IPS-18a (cell line): ENCODE results near the gene C19orf67.

Experiments used
- H3K27ac ChIP-seq: one replicate; pipeline ENCODE4 v1.5.1; 2013; ENCODE audit warnings: low read length
- H3K27me3 ChIP-seq: one replicate; pipeline ENCODE4 v1.6.1; 2013; ENCODE audit warnings: mild to moderate bottlenecking, low read length; ENCODE audit not compliant: control insufficient read depth, insufficient read depth
- H3K36me3 ChIP-seq: one replicate; pipeline ENCODE4 v1.6.1; 2013; ENCODE audit warnings: low read depth, low read length; ENCODE audit not compliant: control insufficient read depth
- H3K4me1 ChIP-seq: one replicate; pipeline ENCODE4 v1.6.1; 2013; ENCODE audit warnings: low read depth, low read length; ENCODE audit not compliant: control insufficient read depth
- H3K4me3 ChIP-seq: one replicate; pipeline ENCODE4 v1.5.1; 2013; ENCODE audit warnings: low read length
- H3K9ac ChIP-seq: one replicate; pipeline ENCODE4 v1.6.1; 2013; ENCODE audit warnings: mild to moderate bottlenecking, low read length, moderate library complexity
- H3K9me3 ChIP-seq: one replicate; pipeline ENCODE4 v1.6.1; 2013; ENCODE audit warnings: low read depth, low read length; ENCODE audit not compliant: control insufficient read depth

The C19orf67 gene

DNA sequence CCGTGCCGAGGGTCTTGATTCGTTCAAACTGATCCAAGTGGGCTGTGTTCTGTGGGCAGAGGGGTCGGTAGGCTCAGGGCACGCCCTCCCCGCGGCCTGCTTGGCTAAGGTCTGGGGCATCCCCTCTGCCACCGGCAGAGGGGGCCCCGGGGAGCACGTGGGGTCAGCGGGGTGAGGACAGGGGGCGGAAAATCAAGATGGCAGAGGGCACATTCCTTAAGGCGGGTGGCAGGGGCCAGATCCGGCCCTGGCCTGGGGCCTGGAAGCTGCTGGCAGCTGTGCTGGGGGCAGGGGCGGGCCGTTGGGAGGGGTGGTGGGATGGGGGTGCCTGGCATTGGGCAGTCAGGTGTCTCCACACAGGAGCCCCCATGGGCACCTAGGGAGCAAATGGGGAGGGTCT, 21.3 kb upstream of the C19orf67 start:
- Histone ChIP-seq H3K4me3 (no peak overlapping the region), H3K36me3 (no peaks in the 10 kb centered on the region), H3K4me1 (no peaks in the 10 kb centered on the region), H3K9ac (no peak overlapping the region), H3K9me3 (no peaks in the 10 kb centered on the region), H3K27me3 (no peaks in the 10 kb centered on the region), H3K27ac (no peak overlapping the region)

DNA sequence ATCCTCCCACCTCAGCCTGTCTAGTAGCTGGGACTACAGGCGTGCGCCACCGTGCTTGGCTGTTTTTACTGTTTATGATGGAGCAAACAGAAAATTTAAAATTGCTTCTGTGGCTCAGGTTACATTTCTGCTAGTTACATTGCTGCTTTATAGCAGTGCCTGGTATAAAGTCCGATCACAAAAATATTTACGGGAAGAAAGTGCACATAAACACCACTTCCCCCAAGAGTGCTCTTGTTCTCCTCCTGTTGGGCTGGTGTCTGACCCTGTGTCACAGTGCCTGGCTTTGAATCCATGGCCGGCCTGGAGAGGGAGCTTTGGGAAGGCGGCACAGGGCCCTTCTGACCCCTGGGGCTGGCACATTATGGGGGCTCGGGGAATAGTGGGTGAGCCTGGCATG, 20.1 kb upstream of the C19orf67 start:
- Histone ChIP-seq H3K4me3 (no peak overlapping the region), H3K9me3 (no peaks in the 10 kb centered on the region), H3K36me3 (peaks cover 3% of the 10 kb centered on the region), H3K27ac (no peak overlapping the region), H3K27me3 (no peaks in the 10 kb centered on the region), H3K9ac (no peak overlapping the region), H3K4me1 (no peaks in the 10 kb centered on the region)

DNA sequence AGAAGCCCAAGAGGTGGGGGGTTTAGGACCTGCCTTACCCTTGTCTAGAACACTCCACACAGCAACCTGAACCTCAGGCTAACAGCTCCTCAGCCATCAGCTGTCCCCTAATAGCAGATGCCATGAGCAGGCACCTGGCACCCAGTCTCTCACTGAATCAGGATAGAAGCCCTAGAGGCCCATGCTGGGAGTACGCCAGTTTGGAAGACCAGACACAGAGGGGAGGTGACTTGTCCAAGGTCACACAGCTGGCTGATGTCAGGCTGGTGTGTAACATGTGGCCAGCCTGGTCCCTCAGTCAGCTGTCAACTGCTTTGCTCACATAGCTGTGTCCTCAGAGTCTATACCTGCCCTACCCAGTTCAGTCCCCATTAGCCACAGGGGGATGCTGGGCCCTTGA, 17.7 kb upstream of the C19orf67 start:
- Histone ChIP-seq H3K9ac (no peak overlapping the region), H3K36me3 (peaks cover 3% of the 10 kb centered on the region), H3K9me3 (no peaks in the 10 kb centered on the region), H3K4me1 (no peaks in the 10 kb centered on the region), H3K27ac (no peak overlapping the region), H3K27me3 (no peaks in the 10 kb centered on the region), H3K4me3 (no peak overlapping the region)

GRCh38 chr19:14102756-14103155, 17.2 kb upstream of the C19orf67 start:
- H3K9ac ChIP-seq, result no peak overlapping the region
- no peak overlapping the region for H3K4me3 ChIP-seq
- no peaks in the 10 kb centered on the region for H3K4me1 ChIP-seq
- no peaks in the 10 kb centered on the region for H3K27me3 ChIP-seq
- no peak overlapping the region for H3K27ac ChIP-seq
- no peaks in the 10 kb centered on the region for H3K9me3 ChIP-seq
- peaks cover 3% of the 10 kb centered on the region for H3K36me3 ChIP-seq

DNA sequence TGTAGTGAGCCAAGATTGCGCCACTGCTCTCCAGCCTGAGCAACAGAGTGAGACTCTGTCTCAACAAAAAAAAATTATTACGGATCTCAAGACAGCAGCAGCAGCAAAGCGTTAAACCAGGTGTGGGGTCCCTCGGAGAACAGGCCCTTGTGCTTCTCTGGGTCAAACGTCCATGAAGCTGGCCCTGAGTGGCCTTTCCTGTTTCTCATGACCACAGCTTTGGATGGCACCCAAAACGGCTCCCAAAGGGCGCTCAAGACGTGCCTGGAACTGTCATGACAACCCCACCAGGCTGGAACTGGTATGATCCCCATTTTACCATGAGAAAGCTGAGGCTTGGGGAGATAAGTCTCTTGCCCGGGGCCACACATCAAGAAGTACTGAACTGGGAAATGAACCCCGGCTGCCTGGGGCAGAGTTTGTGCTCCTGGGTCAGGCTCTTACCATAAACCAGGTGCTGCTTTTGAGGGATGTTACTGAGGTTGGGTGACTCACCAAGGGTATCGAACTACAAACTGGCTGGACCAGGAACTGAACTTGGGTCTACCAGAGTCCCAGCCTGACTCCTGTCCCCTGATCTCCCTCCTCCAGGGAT, 16.6 kb upstream of the C19orf67 start:
- H3K9ac ChIP-seq, result no peak overlapping the region
- no peaks in the 10 kb centered on the region for H3K4me1 ChIP-seq
- peaks cover 3% of the 10 kb centered on the region for H3K36me3 ChIP-seq
- H3K27ac ChIP-seq, result no peak overlapping the region
- no peaks in the 10 kb centered on the region for H3K27me3 ChIP-seq
- H3K9me3 ChIP-seq, result no peaks in the 10 kb centered on the region
- H3K4me3 ChIP-seq, result no peak overlapping the region

DNA sequence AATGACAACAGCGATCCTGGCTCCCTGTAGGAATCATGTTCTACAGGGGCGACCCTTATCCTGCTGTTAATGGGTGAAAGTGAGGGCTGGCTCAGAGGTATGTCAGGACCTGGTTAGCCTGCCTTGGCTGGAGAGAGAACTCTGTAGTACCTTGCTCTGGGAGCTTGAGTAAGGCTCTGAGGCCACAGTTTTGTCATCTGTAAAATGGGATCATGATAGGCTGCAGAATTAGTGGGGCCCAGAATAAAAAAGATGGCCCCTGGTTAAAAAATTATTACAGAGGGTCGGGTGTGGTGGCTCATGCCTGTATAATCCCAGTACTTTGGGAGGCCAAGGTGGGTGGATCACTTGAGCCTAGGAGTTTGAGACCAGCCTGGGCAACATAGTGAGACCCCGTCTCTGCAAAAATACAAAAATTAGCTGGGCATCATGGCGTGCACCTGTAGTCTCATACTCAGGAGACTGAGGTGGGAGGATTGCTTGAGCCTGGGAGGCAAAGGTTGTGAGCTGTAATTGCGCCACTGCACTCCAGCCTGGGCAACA, 15.5 kb upstream of the C19orf67 start:
- H3K9ac ChIP-seq, result no peak overlapping the region
- H3K4me1 ChIP-seq, result no peaks in the 10 kb centered on the region
- H3K36me3 ChIP-seq, result peaks cover 6% of the 10 kb centered on the region
- H3K9me3 ChIP-seq, result no peaks in the 10 kb centered on the region
- no peaks in the 10 kb centered on the region for H3K27me3 ChIP-seq
- no peak overlapping the region for H3K4me3 ChIP-seq
- no peak overlapping the region for H3K27ac ChIP-seq

GRCh38 chr19:14097532-14098151, 12.1 kb upstream of the C19orf67 start:
- Histone ChIP-seq H3K4me1 (no peaks in the 10 kb centered on the region), H3K27me3 (no peaks in the 10 kb centered on the region), H3K36me3 (peaks cover 6% of the 10 kb centered on the region), H3K4me3 (no peak overlapping the region), H3K27ac (no peak overlapping the region), H3K9me3 (peaks cover 9% of the 10 kb centered on the region), H3K9ac (no peak overlapping the region)

DNA sequence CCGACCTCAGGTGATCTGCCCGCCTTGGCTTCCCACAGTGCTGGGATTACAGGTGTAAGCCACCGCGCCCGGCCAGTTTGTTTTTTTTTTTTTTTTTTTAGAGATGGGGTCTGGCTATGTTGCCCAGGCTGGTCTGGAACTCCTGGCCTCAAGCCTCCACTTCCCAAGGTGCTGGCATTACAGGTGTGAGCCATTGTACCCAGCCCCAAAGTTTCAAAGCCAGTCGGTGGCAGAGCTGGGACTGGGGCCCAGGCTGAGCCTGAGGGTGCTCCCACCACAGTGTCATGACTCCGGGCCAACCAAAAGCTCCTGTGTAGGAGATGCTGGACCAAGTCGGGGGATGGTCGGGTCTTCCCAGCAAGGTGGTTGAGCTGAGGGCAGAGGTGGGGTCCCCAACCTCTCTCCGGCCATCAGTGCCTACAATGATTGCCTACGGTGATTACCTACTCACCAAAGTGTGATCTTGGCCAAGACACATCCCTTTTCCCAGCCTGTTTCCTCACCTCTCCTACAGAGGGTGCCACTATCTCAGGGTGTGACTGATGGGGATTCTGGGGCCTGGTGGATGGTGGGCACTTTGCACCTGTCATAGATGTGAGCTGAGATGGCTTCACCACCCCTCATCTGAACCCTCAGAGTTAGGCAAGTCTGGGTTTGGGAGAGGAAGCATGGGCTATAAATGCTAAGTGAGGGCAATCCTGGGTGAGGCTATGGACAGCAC, 10.8 kb upstream of the C19orf67 start:
- no peak overlapping the region for H3K27ac ChIP-seq
- no peaks in the 10 kb centered on the region for H3K27me3 ChIP-seq
- peaks cover 6% of the 10 kb centered on the region for H3K36me3 ChIP-seq
- H3K4me1 ChIP-seq, result peaks cover 4% of the 10 kb centered on the region
- no peak overlapping the region for H3K4me3 ChIP-seq
- no peak overlapping the region for H3K9ac ChIP-seq
- peaks cover 9% of the 10 kb centered on the region for H3K9me3 ChIP-seq

- Histone ChIP-seq H3K4me1 (peaks cover 4% of the 10 kb centered on the region), H3K9me3 (peaks cover 9% of the 10 kb centered on the region), H3K9ac (no peak overlapping the region), H3K27me3 (no peaks in the 10 kb centered on the region), H3K27ac (no peak overlapping the region), H3K36me3 (peaks cover 3% of the 10 kb centered on the region), H3K4me3 (no peak overlapping the region)
Observed at GRCh38 chr19:14094854-14095253, 9.3 kb upstream of the C19orf67 start.

GRCh38 chr19:14093117-14093823, 7.7 kb upstream of the C19orf67 start:
- peaks cover 9% of the 10 kb centered on the region for H3K9me3 ChIP-seq
- H3K4me1 ChIP-seq, result peaks cover 9% of the 10 kb centered on the region
- H3K27ac ChIP-seq, result no peak overlapping the region
- H3K36me3 ChIP-seq, result peaks cover 10% of the 10 kb centered on the region
- no peak overlapping the region for H3K4me3 ChIP-seq
- H3K9ac ChIP-seq, result no peak overlapping the region
- H3K27me3 ChIP-seq, result peaks cover 12% of the 10 kb centered on the region

DNA sequence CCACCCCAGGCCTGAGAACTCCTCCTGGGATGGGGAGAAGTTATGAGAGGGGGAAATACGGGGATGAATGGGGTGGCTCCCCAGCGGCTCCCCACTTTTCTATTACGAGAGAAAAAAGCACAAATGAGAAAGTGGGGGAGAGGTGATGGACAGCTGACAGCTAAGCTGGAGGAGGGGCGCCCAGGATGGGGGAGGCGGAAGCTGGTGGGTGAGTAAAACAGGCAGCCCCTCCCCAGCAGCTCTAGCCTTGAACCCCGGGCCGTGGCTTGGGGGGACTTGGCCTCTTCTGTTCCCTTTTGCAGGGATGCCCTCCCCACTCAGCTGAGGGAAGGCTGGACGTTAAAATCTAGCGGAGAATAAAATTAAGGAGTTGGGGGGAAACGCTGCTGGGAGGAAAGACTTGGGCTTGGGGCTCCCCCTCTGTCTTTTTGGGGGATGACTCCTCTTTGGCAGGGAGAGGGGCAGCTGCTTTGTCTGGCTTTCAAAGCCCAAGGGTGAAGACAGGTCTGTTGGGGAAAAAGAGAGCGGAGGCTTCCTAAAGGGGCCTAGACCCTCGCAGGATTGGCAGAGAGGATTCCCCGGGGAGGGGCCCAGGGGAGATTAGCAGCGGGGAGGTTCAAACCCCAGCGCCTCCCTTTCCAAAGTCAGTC, 6.4 kb upstream of the C19orf67 start:
- Histone ChIP-seq H3K27me3 (peaks cover 12% of the 10 kb centered on the region), H3K9me3 (peaks cover 9% of the 10 kb centered on the region), H3K4me3 (peak overlapping the region; percentile 81), H3K27ac (no peak overlapping the region), H3K9ac (no peak overlapping the region), H3K4me1 (peaks cover 9% of the 10 kb centered on the region), H3K36me3 (peaks cover 12% of the 10 kb centered on the region)
